HepG2 (cell line): ENCODE data around the gene TUBGCP6. TPM values are rescaled to one million over a fixed set of nuclear protein-coding genes. Genes with fewer than 3 reads are reported as not detected.
A peak's percentile ranks its signal among the peaks of the same experiment; 100 is the strongest.

ENCODE experiments used
- ATAC-seq: fragments of 200-7000 bp; cut with Tn5 transposase; 3 replicates; pipeline ENCODE4 v1.9.1; 2020; ENCODE audit warnings: mild to moderate bottlenecking, moderate library complexity
- BruUV-seq: library from RNA; stranded (reverse); fragments of 400-500 nt; replicated peaks from 2 replicates; lab custom pipeline; 2021; lab: Mats Ljungman, UMichigan
- CTCF ChIA-PET: fragments of 300-600 bp; formaldehyde crosslinking; extraction: SDS; loops from one replicate; lab custom pipeline; 2021; ENCODE audit warnings: low total read pairs, inconsistent platforms, low intra/inter-chr PET ratio; lab: Yijun Ruan, JAX
- POLR2A ChIA-PET: fragments of 350-600 bp; sonication (Branson Sonifier 250); formaldehyde crosslinking; loops from one replicate; lab custom pipeline; 2020; ENCODE audit warnings: antibody characterized with exemption, inconsistent platforms; lab: Yijun Ruan, JAX
- DNase-seq: peaks from one replicate; pipeline ENCODE4 v3.0.0-alpha.2; 2015; ENCODE audit warnings: low spot score
- FAIRE-seq: peaks from 3 replicates; lab custom pipeline; 2011; peaks lifted over from hg19 to GRCh38; lab: Jason Lieb, UNC
- H2AFZ ChIP-seq: one replicate; pipeline ENCODE4 v1.6.1; 2011; ENCODE audit warnings: low read length, inconsistent platforms
- H3K27ac ChIP-seq: fragments of 300-600 bp; 3 replicates; pipeline ENCODE4 v1.8.0; 2011; ENCODE audit warnings: mixed run types, mild to moderate bottlenecking, mixed read lengths, low read length, inconsistent platforms; ENCODE audit not compliant: insufficient read depth; ENCODE audit errors: extremely low read length
- H3K27me3 ChIP-seq, 2 experiments: fragments of 200-600 bp in 1 of 2; 2 replicates in 1 of 2; 3 replicates in 1 of 2; pipeline versions ENCODE4 v1.6.0 to v1.8.0; 2011; ENCODE audit warnings: low read length in 2 of 2, mild to moderate bottlenecking in 2 of 2, moderate library complexity in 2 of 2, inconsistent platforms in 1 of 2; ENCODE audit not compliant: insufficient read depth in 2 of 2, control insufficient read depth in 1 of 2
- H3K36me3 ChIP-seq, 2 experiments: fragments of 200-600 bp in 1 of 2; replicated peaks in 1 of 2; 2 replicates in 1 of 2; 3 replicates in 1 of 2; pipeline versions ENCODE4 v1.5.1 to v1.8.0; 2011; ENCODE audit warnings: low read length in 2 of 2, inconsistent platforms in 1 of 2; ENCODE audit not compliant: insufficient read depth in 2 of 2, control insufficient read depth in 1 of 2
- H3K4me1 ChIP-seq: 2 replicates; pipeline ENCODE4 v1.5.1; 2012; ENCODE audit warnings: low read length, inconsistent platforms; ENCODE audit not compliant: insufficient read depth
- H3K4me2 ChIP-seq: 2 replicates; pipeline ENCODE4 v1.6.0; 2011; ENCODE audit warnings: low read depth, low read length, inconsistent platforms
- H3K4me3 ChIP-seq, 3 experiments: fragments of 200-600 bp in 1 of 3; sonication (generic), shearing (Covaris generic) in 1 of 3; replicated peaks in 1 of 3; 2 replicates each; pipeline ENCODE4 v1.5.1; 2011 to 2016; ENCODE audit warnings: low read length in 3 of 3, inconsistent platforms in 2 of 3, low read depth in 2 of 3, mild to moderate bottlenecking in 2 of 3, control low read depth in 1 of 3, mixed read lengths in 1 of 3; ENCODE audit not compliant: insufficient read depth in 1 of 3
- H3K79me2 ChIP-seq: one replicate; pipeline ENCODE4 v1.6.1; 2011; ENCODE audit warnings: low read length, inconsistent platforms; ENCODE audit not compliant: insufficient read depth
- H3K9ac ChIP-seq: 2 replicates; pipeline ENCODE4 v1.6.0; 2011; ENCODE audit warnings: mild to moderate bottlenecking, low read depth, low read length, inconsistent platforms; ENCODE audit not compliant: insufficient read depth
- H3K9me3 ChIP-seq: 2 replicates; pipeline ENCODE4 v1.5.1; 2012; ENCODE audit warnings: mild to moderate bottlenecking, low read length
- H4K20me1 ChIP-seq: 2 replicates; pipeline ENCODE4 v1.6.0; 2011; ENCODE audit warnings: inconsistent platforms, mild to moderate bottlenecking, low read length, moderate library complexity; ENCODE audit not compliant: insufficient read depth
- DNMT1 ChIP-seq: sonication (generic); formaldehyde crosslinking; IDR thresholded peaks from 2 replicates; pipeline ENCODE4 v1.5.1; 2020; ENCODE audit warnings: mild to moderate bottlenecking, missing genetic modification reagents
- GABPA ChIP-seq, 2 experiments: IDR thresholded peaks; 2 replicates each; pipeline ENCODE4 v1.6.1; 2011 to 2016; ENCODE audit warnings: low read depth in 2 of 2, low read length in 1 of 2, missing biosample characterization in 1 of 2, missing genetic modification characterization in 1 of 2
- KDM5B ChIP-seq: sonication (generic); formaldehyde crosslinking; IDR thresholded peaks from 2 replicates; pipeline ENCODE4 v1.4.0; 2020; ENCODE audit warnings: missing genetic modification reagents, mild to moderate bottlenecking, borderline replicate concordance
- SAP130 ChIP-seq: IDR thresholded peaks from 2 replicates; pipeline ENCODE4 v1.6.1; 2016; ENCODE audit warnings: low read depth
- TEAD3 ChIP-seq: optimal IDR thresholded peaks from 2 replicates; pipeline ENCODE3; 2016; ENCODE audit warnings: borderline replicate concordance
- ZNF230 ChIP-seq: sonication (generic); formaldehyde crosslinking; IDR thresholded peaks from 2 replicates; pipeline ENCODE4 v1.4.0; 2020; ENCODE audit warnings: mild to moderate bottlenecking, missing genetic modification reagents
- ZNF558 ChIP-seq: sonication (generic); formaldehyde crosslinking; IDR thresholded peaks from 2 replicates; pipeline ENCODE4 v1.9.0; 2022; ENCODE audit warnings: mild to moderate bottlenecking, missing genetic modification reagents, borderline replicate concordance
- ZNF724P ChIP-seq: sonication (generic); formaldehyde crosslinking; IDR thresholded peaks from 2 replicates; pipeline ENCODE4 v1.8.0; 2022; ENCODE audit warnings: missing genetic modification reagents, borderline replicate concordance
- WGBS: methylation state at CpG from one replicate; pipeline ENCODE4 v1.1.6; 2017; ENCODE audit warnings: low lambda C conversion rate; 5-methylcytosine and 5-hydroxymethylcytosine counted together
- in situ Hi-C: cut with HindIII; loops from 2 replicates; pipeline ENCODE4 v1.10.0; 2017; ENCODE audit warnings: low pct_unique_long_range_greater_than_20kb; ENCODE audit not compliant: extremely low pct_ligation_motif_present
- intact Hi-C: fragments of 100-400 bp; cut with micrococcal nuclease; formaldehyde crosslinking; loops from one replicate; pipeline ENCODE4 v1.10.0; 2022; ENCODE audit not compliant: unreplicated experiment
- polyA plus RNA-seq, 8 experiments: library from polyadenylated mRNA; depleted of rRNA in 3 of 8; stranded (reverse) in 7 of 8; unstranded in 1 of 8; fragments of >200 nt; fragmentation: Illumina TruSeq in 4 of 8; extraction: Trizol in 4 of 8; gene quantifications; 2 replicates each; pipeline versions ENCODE4 v1.2.1 to v1.2.3, GENCODE V29; 2011 to 2016; ENCODE audit warnings: low read depth in 4 of 8, missing spikeins in 1 of 8, mixed read lengths in 1 of 8; ENCODE audit not compliant: insufficient read depth in 1 of 8
- total RNA-seq, 5 experiments: library from RNA; depleted of rRNA; stranded (reverse); fragments of >200 nt; fragmentation: Illumina TruSeq; extraction: Trizol; gene quantifications; 2 replicates each; pipeline ENCODE4 v1.2.3, GENCODE V29; 2016; ENCODE audit warnings: low read depth in 1 of 5
- TF ChIP-seq, protein P1 (sequence below): sonication (generic); IDR thresholded peaks from 2 replicates; pipeline ENCODE4 v1.6.1; 2016; ENCODE audit warnings: low read depth, borderline replicate concordance
- TF ChIP-seq, protein P2 (sequence below): IDR thresholded peaks from 2 replicates; pipeline ENCODE4 v1.6.1; 2016; ENCODE audit warnings: low read depth, control low read depth

TUBGCP6 gene
- total and polyA plus RNA-seq, 2 of the 13 experiments (the other 11 are each of a cell fraction or from before 2014, with no cell fraction given), result 14.6 to 15.7 TPM

DNA sequence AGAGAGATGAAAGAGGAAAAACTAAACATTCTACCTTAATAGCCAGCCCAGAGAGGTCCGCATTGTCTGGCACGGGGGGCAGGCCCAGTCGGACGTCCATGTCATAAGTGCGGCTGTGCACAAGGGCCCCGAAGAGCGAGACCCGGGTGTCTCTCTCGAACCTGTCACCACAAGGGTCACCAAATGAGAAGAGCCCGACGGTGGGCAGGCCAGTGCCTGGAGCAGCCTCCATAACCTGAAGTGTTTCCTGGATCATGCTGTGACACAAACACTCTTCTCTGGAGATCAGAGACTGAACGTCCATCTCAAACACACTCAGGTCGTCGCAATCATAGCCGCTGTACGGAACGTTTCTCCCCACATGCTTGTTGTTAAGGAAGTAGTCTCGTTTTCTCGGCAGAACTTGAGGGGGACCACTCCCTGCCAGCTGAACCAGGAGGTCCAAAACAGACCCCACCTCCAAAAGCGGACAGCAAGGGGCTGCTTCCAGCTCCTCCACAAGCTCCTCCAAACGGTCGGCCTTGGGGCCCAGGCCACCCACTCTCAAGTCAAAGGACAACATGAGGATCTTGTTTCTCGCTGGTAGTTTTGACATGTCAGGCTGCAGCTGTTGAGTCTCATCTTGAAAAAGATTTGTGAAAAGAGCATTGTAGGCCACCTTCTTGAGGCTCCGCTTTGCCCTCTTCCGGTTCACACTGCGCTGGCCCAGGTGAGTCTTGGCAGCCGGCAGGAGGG lies 971 bp downstream of the TUBGCP6 start:
- peak; percentile 36 for FAIRE-seq
- intact Hi-C loops, result loop anchor here (2.0 to 5.0 kb wide), 2 partner anchors 99 to 253 kb away; partner anchors contain the start of gene PPP6R2
- TF ChIP-seq, protein P1, sequence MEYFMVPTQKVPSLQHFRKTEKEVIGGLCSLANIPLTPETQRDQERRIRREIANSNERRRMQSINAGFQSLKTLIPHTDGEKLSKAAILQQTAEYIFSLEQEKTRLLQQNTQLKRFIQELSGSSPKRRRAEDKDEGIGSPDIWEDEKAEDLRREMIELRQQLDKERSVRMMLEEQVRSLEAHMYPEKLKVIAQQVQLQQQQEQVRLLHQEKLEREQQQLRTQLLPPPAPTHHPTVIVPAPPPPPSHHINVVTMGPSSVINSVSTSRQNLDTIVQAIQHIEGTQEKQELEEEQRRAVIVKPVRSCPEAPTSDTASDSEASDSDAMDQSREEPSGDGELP, result peak; percentile 56; the same call in 1 of the 2 replicates
- TF ChIP-seq ZNF230 (0 out of 2 replicates have a peak, but pooled peaks have one; percentile 1), DNMT1 (CRISPR knock-in tag) (no peak), ZNF724P (CRISPR knock-in tag) (0 out of 2 replicates have a peak, but pooled peaks have one; percentile 9), SAP130 (CRISPR knock-in tag) (peak; percentile 34), GABPA (IDR thresholded peaks at IDR 0.05; ENCODE audit: low read depth, low read length) (peak; percentile 42), GABPA (CRISPR knock-in tag; IDR thresholded peaks at IDR 0.05; ENCODE audit: low read depth) (no peak), ZNF558 (CRISPR knock-in tag) (no peak), TEAD3 (CRISPR knock-in tag) (no peak), KDM5B (CRISPR knock-in tag) (0 out of 2 replicates have a peak, but pooled peaks have one; percentile 24)
- TF ChIP-seq, protein P2, sequence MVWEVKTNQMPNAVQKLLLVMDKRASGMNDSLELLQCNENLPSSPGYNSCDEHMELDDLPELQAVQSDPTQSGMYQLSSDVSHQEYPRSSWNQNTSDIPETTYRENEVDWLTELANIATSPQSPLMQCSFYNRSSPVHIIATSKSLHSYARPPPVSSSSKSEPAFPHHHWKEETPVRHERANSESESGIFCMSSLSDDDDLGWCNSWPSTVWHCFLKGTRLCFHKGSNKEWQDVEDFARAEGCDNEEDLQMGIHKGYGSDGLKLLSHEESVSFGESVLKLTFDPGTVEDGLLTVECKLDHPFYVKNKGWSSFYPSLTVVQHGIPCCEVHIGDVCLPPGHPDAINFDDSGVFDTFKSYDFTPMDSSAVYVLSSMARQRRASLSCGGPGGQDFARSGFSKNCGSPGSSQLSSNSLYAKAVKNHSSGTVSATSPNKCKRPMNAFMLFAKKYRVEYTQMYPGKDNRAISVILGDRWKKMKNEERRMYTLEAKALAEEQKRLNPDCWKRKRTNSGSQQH (CRISPR knock-in tag), result no peak

More for the DNA sequence above, 971 bp downstream of the TUBGCP6 start:
- peak overlapping the region; percentile 85 for H3K4me2 ChIP-seq
- H3K9ac ChIP-seq, result peak overlapping the region; percentile 85
- ChIA-PET POLR2A (interaction anchor here (0.6 to 1.7 kb wide), 10 partner anchors 9 to 319 kb away, joined by 3 to 7 read pairs (median 4); partner anchors contain the start of genes LMF2, MAPK12, NCAPH2 and PPP6R2), CTCF (interaction anchor here (0.6 kb wide), 1 partner anchor 91 kb away, joined by 3 read pairs; no protein-coding TSS in a partner anchor)
- 1% methylated on average over 17 of the region's 27 CpGs for WGBS
- DNase-seq (no peak), ATAC-seq (no peak)
- H3K9me3 ChIP-seq, result no peaks in the 10 kb centered on the region
- H3K4me1 ChIP-seq, result peaks cover 30% of the 10 kb centered on the region
- BruUV-seq, result no TSS peak
- peak overlapping the region; percentile 77 to 98 (median 89) for H3K4me3 ChIP-seq
- peaks cover 6 to 22% of the 10 kb centered on the region in 2 experiments; a peak in 4 of 5 replicates for H3K36me3 ChIP-seq
- no peak overlapping the region for H2AFZ ChIP-seq
- peak overlapping the region; percentile 77 for H3K27ac ChIP-seq
- H4K20me1 ChIP-seq, result peaks cover 12% of the 10 kb centered on the region
- H3K27me3 ChIP-seq, result no peaks in the 10 kb centered on the region; a peak in 1 of 5 replicates
- peaks cover 49% of the 10 kb centered on the region for H3K79me2 ChIP-seq
- in situ Hi-C loops, result no loop called here
